GM18505 (cell line): ENCODE data around the gene ZNF438.

ENCODE experiments used
- ATAC-seq: cut with Tn5 transposase; IDR thresholded peaks from one replicate; pipeline ENCODE4 v1.9.1; 2021; ENCODE audit not compliant: unreplicated experiment
- POLR2A ChIP-seq: IDR thresholded peaks from 4 replicates; pipeline ENCODE4 v1.6.1; 2011; ENCODE audit warnings: borderline replicate concordance; ENCODE audit not compliant: insufficient read depth, insufficient read length; ENCODE audit errors: extremely low read depth

Gene ZNF438

DNA sequence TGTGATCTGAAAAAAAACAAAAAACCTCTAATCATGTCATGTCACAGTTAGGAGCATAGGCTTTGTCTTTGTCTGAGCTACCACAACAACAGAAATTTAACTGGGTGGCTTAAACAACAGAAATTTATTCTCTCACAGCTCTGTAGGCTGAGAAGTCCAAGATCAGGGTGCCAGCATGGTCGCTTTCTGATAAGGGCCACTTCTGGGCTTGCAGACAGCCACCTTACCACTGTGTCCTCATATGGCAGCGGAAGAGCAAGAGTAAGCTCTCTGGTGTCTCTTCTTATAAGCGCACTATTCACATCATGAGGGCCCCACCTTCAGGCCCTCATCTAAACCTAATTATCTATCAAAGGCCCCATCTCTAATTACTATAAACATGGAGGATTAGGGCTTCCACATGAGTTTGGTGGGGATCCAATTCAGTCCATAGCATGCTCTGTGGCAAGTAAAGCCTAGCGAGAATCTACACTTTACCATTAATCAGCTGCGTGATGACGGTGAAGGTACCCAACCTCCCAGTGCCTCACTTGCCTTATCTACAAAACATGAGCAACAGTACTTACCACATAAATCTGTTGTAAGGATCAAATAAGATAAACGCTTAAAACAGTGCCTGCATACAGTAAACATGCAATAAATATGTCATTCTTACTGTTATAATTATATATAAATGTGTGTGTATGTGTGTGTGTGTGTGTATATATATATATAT lies 17.3 kb downstream of the ZNF438 start:
- no peak for TF ChIP-seq POLR2A
- no peak for ATAC-seq

DNA sequence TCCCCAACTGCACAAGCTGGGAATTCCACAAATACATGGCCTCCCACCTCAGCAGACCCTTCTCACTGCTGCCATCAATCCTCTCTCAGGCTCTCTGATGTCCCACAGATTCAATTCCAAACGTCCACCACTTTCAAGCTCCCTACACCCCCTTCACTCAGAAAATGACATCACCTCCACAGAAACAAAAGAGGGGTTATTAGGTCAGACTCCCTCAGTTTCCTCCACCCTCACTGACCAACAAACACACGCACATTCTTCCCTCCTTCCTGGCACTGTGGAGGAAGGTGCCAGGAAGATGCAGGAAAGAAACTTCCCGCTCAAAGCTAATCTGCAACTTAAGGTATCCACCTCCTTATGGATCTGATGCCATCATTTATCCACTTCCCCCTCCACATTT lies 18.3 kb downstream of the ZNF438 start:
- TF ChIP-seq POLR2A = no peak
- no peak for ATAC-seq

DNA sequence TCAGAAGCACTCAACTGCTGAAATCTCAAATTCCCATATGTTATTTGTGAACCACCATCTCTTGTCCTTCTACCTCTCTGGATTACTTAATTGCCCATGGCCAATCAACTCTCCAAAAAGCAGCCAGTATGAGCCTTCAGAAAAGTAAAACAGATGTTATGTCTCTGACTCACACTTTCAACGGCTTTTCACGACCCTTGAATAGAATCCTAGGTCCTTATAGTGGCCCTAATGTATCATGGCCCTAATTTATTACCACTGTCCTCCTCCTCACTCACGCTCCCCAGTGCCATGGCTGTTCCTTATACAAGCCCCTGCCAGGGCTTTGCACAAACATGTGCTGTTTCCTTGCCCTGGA lies 20.0 kb downstream of the ZNF438 start:
- no peak for ATAC-seq
- TF ChIP-seq POLR2A = no peak

DNA sequence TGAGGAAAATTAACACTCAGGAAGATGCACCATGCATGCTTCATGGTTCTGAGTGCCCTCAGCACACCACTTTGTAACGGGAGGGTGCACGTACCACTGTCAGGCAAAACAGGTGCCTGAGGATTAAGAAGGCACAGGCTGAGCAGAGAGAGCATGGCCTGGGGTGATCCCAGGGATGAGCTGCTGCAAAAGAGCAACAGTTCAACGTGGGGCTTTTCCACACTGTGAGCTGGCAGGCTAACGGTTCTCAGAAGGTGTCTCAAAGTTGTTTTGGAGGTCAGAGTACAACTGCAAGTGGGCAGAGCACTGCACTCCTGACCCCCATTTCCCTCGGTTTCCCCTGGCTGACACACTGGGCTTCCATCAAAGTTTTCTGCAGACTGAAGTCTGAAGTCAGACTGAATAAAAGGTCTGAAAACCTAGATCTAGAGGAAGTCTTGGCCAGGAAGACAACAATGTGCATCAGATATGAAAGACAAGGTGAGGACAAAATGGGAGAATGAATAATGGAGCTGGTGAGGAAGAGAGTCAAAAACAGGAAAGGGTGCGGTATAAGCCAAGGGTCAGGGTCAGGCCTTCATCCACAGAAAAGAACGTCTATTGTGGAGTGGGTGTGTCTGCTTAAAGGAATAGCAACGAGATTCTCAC lies 20.5 kb downstream of the ZNF438 start:
- TF ChIP-seq POLR2A = no peak
- no peak for ATAC-seq

DNA sequence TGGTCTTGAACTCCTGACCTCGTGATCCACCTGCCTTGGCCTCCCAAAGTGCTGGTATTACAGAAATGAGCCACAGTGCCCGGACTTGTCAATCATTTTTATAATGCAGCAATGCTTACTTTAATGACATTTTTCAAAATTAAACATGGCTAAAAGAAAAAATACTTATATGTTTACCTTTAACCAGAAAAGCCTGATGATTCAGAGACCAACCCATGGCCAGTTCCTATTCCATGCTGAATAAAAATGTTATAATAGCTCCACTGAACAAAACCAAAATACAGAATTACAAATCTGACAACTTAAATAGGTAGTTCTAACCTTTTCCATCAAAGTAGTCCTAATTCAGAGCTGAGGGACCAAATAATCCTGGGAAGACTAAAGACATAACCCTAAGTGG lies 21.6 kb downstream of the ZNF438 start:
- no peak for ATAC-seq
- no peak for TF ChIP-seq POLR2A

DNA sequence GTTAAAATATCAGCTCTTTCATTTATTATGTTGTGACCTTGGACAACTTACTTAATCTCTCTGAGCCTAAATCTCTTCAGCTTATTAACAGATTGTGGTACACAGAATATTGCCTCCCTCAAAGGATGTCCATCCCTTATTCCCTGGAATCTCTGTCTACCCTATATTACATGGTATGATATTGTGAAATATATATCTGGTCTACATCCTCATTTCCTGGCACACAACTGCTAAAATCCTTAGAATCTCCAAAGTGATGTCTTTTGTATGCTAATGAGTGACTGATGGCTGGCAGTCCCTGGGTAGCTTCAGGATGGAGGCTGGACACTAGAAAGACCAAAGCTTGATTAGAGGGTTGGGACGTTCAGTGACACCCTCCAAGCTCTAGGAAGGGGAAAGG lies 25.8 kb downstream of the ZNF438 start:
- TF ChIP-seq POLR2A = no peak
- no peak for ATAC-seq

DNA sequence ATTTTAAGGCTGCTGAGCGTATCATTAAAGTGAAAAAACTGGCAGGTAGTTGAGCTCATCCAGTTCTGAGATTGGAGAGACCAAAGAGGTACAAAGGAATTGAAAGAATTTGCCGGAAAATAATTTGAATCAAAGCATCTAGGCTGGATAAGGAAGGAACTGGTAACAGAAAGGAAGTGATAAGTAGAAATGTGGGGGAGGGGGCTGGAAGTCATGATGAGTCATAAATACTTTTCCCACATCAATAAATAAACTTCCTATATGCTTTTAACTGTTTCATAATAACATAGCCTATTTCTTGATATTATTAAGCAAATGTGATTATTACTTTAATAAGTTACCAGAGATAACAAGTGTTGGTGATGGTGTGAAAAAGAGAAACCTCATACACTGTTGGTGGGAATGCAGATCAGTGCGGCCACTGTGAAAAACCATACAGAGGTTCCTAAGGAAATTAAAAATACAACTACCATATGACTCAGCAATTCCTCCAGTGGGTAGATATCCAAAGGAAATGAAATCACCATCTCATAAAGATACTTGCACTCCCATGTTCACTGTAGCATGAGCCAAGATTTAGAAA lies 27.0 kb downstream of the ZNF438 start:
- no peak for ATAC-seq
- no peak for TF ChIP-seq POLR2A

DNA sequence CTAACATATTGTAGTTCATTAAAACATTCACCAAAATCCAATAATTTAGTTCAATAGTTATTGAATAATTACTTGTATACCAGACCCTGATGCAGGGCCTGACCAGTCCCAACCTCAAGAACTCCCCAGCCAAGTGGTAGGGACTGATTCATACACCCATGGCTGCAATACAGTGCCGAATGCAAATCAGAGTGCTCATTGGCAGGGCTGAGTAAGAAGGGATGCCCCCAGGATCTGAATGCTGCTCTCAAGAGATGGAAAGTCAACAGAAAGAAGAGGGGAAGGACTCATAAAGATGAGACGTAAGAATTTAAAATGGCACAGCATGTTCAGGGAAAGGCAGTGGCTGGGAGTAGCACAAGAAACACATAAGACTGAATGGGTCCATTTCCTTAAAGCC lies 29.9 kb downstream of the ZNF438 start:
- TF ChIP-seq POLR2A = no peak
- no peak for ATAC-seq

DNA sequence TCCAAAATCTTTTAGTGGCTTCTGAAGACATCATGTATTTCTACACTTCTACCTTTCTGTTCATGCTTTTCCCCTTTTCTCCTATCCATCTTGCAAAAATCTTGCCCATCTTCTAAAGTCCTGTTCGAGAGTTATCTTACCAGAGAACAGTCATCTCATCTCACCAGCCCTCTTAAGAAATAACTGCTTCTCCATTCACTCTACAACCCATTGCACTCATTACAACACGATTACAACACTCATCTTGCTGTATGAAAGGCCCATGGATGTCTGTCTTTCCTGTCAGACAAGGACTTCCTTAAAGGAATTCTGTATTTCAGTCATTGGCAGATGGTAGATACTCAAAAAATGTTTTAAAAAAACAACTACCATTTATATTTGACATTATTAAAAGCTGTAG lies 30.8 kb downstream of the ZNF438 start:
- TF ChIP-seq POLR2A = no peak
- no peak for ATAC-seq

DNA sequence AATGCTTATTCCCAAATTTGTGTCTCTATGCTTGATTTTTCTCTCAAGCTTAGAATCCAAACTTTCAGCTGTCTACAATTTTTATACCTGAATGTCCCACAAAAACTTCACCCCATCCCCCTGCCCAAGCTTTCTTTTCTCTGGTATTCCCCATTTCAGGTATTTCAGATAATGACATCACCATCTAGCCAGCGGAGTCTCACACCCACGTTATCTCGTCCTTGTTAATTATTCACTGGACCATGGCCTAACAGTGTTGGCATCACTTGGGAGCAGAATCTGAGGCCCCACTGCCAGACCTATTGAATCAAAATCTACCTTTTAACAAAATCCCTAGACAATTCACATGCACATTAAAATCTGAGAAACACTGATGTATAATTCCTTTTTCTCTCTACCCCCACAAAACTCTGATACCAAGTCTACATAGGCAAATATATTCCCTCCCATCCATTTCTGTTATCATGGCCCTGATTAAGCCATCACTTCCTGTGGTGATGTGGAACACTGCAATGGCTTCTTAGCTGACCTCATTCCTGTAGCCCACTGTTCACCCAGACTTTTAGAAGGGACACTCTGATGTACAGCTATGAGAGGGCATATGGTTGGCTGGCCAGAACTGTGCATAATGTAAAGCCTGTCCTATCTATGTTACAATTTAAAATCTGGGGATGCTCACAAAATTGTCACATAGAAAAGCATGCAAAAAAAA lies 31.4 kb downstream of the ZNF438 start:
- TF ChIP-seq POLR2A = no peak
- no peak for ATAC-seq

DNA sequence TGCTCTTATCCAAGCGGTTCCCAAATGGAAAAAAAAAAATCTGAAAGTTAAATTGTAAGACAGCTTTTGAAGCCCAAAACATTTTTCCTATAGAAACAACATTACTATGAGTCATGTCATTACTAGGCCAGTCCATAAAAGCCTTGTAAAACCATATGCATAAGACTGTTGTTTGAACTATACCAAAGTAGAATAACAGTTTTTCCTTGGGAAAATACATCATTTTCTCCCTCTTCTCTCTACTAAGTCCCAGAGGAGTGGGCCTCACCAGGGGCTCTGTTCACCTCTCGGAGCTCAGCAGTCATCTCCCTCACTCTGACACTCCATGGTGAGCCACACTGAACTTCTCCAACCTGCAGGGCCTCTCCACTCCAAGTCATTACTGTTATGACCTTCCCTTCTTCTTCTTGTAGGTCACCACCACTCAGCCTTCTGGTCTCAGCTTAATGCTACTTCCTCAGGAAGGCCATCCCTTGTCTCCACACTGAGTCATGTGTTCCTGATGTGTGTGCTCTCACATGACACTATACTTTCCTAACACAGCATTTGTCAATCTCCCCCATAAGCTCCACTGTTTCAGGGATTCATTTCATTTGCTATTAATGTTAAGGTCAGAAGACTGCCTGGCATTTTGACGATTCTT lies 32.5 kb downstream of the ZNF438 start:
- no peak for TF ChIP-seq POLR2A
- ATAC-seq = no peak

DNA sequence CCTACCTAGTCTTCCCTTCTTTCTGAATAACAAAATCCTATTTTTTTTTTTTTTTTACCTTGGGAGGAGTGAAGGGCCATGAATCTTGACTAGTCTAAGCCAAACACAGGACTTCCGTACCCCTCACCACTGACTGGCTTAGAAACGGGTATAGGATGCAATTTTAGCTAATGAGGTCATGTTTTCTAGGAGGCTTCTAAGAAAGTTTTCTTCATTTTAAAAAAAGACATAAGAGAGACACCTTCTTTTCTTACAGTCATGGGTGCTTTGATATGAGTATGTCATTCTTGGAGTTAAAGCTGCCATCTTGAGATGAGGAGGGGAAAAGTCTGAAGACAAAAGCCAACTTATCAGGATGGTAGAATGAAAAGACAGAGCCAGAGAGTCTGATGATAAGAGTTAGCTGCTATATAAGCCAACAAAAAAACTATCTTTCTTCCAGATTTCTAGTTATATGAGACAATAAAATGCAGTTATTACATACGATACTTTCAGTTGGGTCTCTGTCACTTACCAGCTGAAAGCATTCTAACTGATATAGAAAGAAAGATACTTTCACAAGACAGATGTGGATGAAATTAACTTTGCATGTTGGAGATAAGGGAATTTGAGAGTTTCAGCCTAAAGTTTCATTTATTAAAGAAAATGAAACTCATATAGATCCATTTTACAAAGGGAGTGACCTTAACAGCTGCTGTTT lies 34.0 kb downstream of the ZNF438 start:
- TF ChIP-seq POLR2A = no peak
- ATAC-seq = no peak
